Measurements from ENCODE around the gene SPINDOC.

DNA sequence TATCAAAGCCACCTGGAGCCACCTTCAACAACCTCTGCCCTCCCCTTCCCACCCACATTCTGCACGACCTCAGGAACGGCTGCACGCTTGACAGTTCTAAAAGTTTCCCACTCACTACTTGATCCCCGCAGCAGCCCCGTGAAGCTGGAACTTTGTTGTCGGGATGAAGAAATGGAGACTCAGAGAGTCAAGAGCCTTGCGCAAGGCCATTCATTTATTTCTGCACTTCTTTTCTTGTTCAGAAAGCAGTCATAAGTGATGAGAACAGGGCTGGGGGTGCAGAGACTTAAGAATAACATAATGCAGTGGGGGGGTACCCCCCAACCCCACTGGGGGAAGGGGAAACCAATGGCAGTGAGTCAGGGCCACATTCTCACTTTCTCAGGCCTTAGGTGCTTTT lies 42.5 kb upstream of the SPINDOC start:
- no peak for TF ChIP-seq BACH2 (CRISPR knock-in tag; IDR thresholded peaks at IDR 0.05; ENCODE audit: borderline replicate concordance)
- TF ChIP-seq, protein P1, sequence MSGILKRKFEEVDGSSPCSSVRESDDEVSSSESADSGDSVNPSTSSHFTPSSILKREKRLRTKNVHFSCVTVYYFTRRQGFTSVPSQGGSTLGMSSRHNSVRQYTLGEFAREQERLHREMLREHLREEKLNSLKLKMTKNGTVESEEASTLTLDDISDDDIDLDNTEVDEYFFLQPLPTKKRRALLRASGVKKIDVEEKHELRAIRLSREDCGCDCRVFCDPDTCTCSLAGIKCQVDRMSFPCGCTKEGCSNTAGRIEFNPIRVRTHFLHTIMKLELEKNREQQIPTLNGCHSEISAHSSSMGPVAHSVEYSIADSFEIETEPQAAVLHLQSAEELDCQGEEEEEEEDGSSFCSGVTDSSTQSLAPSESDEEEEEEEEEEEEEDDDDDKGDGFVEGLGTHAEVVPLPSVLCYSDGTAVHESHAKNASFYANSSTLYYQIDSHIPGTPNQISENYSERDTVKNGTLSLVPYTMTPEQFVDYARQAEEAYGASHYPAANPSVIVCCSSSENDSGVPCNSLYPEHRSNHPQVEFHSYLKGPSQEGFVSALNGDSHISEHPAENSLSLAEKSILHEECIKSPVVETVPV (CRISPR knock-in tag; IDR thresholded peaks at IDR 0.05) = no peak
- no peak for TF ChIP-seq PATZ1 (CRISPR knock-in tag; IDR thresholded peaks at IDR 0.05; ENCODE audit: borderline replicate concordance)
- TF ChIP-seq ZNF565 (CRISPR knock-in tag; conservative IDR thresholded peaks at IDR 0.05; ENCODE audit: low read depth) = no peak
- TF ChIP-seq, protein P2, sequence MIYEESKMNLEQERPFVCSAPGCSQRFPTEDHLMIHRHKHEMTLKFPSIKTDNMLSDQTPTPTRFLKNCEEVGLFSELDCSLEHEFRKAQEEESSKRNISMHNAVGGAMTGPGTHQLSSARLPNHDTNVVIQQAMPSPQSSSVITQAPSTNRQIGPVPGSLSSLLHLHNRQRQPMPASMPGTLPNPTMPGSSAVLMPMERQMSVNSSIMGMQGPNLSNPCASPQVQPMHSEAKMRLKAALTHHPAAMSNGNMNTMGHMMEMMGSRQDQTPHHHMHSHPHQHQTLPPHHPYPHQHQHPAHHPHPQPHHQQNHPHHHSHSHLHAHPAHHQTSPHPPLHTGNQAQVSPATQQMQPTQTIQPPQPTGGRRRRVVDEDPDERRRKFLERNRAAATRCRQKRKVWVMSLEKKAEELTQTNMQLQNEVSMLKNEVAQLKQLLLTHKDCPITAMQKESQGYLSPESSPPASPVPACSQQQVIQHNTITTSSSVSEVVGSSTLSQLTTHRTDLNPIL (CRISPR knock-in tag; IDR thresholded peaks at IDR 0.05; ENCODE audit: low read depth) = no peak
- TF ChIP-seq ZFP30 (CRISPR knock-in tag; IDR thresholded peaks at IDR 0.05) = no peak
- TF ChIP-seq TOX (CRISPR knock-in tag; IDR thresholded peaks at IDR 0.05; ENCODE audit: borderline replicate concordance) = no peak
- no peak for TF ChIP-seq ISL1 (CRISPR knock-in tag; IDR thresholded peaks at IDR 0.05)
- TF ChIP-seq ZFP3 (CRISPR knock-in tag; IDR thresholded peaks at IDR 0.05) = no peak
- TF ChIP-seq ESRRG (CRISPR knock-in tag; IDR thresholded peaks at IDR 0.05) = no peak
- TF ChIP-seq RARB (CRISPR knock-in tag; IDR thresholded peaks at IDR 0.05) = no peak
